GM10847 (cell line): ENCODE measurements around the gene MKKS.
A peak's percentile ranks its signal among the peaks of the same experiment; 100 is the strongest.

Experiments
- POLR2A ChIP-seq: IDR thresholded peaks from 2 replicates; pipeline ENCODE4 v1.6.1; 2011; ENCODE audit not compliant: insufficient read length; ENCODE audit errors: extremely low read depth

The MKKS gene

GRCh38 chr20:10465135-10465534 lies 31.1 kb upstream of the MKKS start:
- TF ChIP-seq POLR2A: no peak

GRCh38 chr20:10463622-10464021 lies 29.6 kb upstream of the MKKS start:
- TF ChIP-seq POLR2A: no peak

- TF ChIP-seq POLR2A: no peak
Measured at GRCh38 chr20:10462516-10462915, 28.5 kb upstream of the MKKS start.

GRCh38 chr20:10461495-10461894 lies 27.5 kb upstream of the MKKS start:
- TF ChIP-seq POLR2A: no peak

- no peak for TF ChIP-seq POLR2A
Measured at GRCh38 chr20:10454151-10454750, 20.2 kb upstream of the MKKS start.

GRCh38 chr20:10453241-10453640 lies 19.2 kb upstream of the MKKS start:
- TF ChIP-seq POLR2A: no peak

GRCh38 chr20:10449270-10449669 lies 15.2 kb upstream of the MKKS start:
- TF ChIP-seq POLR2A: no peak

GRCh38 chr20:10448270-10449156 lies 14.5 kb upstream of the MKKS start:
- no peak for TF ChIP-seq POLR2A

- TF ChIP-seq POLR2A: no peak
Measured at GRCh38 chr20:10447028-10447427, 13.0 kb upstream of the MKKS start.

- TF ChIP-seq POLR2A: no peak
Measured at GRCh38 chr20:10445758-10446157, 11.7 kb upstream of the MKKS start.

GRCh38 chr20:10443936-10444335 lies 9.9 kb upstream of the MKKS start:
- TF ChIP-seq POLR2A: no peak

GRCh38 chr20:10438217-10438616 lies 4.2 kb upstream of the MKKS start:
- TF ChIP-seq POLR2A: no peak

- TF ChIP-seq POLR2A: no peak
Measured at GRCh38 chr20:10436053-10436699, 2.2 kb upstream of the MKKS start.

GRCh38 chr20:10434832-10435812 lies 1.1 kb upstream of the MKKS start, which contains the start of gene SLX4IP:
SLX4IP (plus strand) TSS chr20:10435305; CDS start chr20:10458205, 22,900 bp downstream.
- peak; percentile 66 for TF ChIP-seq POLR2A

- peak; percentile 39 for TF ChIP-seq POLR2A
Measured at GRCh38 chr20:10434467-10434831, 427 bp upstream of the MKKS start.
